ENCODE results near the gene LRRD1.
"Not testable (repeated sequence)": the region's sequence is repeated elsewhere in the genome, so short reads cannot be mapped to it uniquely, and the experiment has no call there.

The LRRD1 gene

DNA sequence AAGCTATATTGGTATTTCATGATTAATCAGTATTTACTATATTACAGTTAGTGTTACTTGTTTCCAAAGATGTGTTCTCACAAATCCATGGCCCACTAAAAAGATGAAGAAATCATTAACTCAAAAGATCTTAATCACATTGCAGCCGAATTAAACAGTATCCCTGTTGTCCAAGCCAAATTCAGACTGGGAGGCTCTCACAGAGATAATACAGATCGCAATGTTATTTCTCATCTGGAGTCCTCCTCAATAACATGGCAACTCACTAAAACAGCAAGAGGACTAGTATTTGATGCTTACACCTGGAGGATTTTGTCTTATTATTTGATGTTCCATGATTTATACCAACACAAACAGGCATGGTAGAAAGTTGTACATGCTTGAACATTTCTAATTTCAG lies 68.1 kb downstream of the LRRD1 start:
- CTCF ChIA-PET = interaction anchor here (0.8 kb wide), 1 partner anchor 25 kb away, joined by 3 read pairs; no protein-coding TSS in a partner anchor
- no CpG with 5 or more reads among the region's 2 CpGs for WGBS (ENCODE audit: insufficient coverage)

DNA sequence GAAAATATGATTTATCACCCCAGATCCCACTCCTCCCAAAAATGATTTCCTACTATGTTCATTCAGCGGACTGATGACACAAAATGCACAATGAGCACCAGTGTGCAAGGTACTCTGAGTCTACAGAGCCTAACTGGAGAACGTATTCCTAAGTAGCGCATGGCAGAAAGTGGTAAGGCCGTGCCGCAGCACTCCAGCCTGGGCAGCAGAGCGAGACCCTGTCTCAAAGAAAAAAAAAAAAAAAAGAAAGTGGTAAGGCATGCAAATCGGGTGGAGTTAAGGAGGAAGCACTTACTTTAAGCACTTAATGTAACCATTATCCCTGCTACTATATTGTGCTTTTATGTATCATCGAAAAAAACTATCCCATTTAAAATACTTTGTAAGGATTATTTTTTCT lies 70.1 kb downstream of the LRRD1 start:
- Histone ChIP-seq H3K9me3 (ENCODE audit: control extremely low read depth in 1 of 5, control insufficient read depth in 4 of 5, insufficient read depth in 2 of 5, low read depth in 1 of 5, low read length in 4 of 5) (no peaks in the 10 kb centered on the region), H3K27ac (ENCODE audit: insufficient read depth in 1 of 2, low read depth in 1 of 2, low read length in 2 of 2, poor library complexity in 1 of 2, severe bottlenecking in 2 of 2) (no peak overlapping the region), H3K4me3 (ENCODE audit: control insufficient read depth in 1 of 7, extremely low read depth in 1 of 7, insufficient read depth in 4 of 7, low read depth in 2 of 7, low read length in 6 of 7) (no peak overlapping the region), H3K36me3 (ENCODE audit: control insufficient read depth in 4 of 4, insufficient read depth in 4 of 4, low read length in 3 of 4) (peaks cover 17 to 59% (median 36%) of the 10 kb centered on the region in 4 experiments), H3K27me3 (replicated peaks in 2 of 5; ENCODE audit: control insufficient read depth in 4 of 5, insufficient read depth in 5 of 5, low read length in 4 of 5) (no peaks in the 10 kb centered on the region), H3K4me1 (ENCODE audit: control extremely low read depth in 1 of 4, control insufficient read depth in 4 of 4, insufficient read depth in 4 of 4, low read length in 3 of 4) (no peaks in the 10 kb centered on the region)
- ChIA-PET CTCF (no interaction called here), POLR2A (no interaction called here)
- DNase-seq = no peak
- 100% methylated on average over 1 of the region's 8 CpGs for WGBS (ENCODE audit: insufficient coverage)

More for the DNA sequence above, 68.1 kb downstream of the LRRD1 start:
- no peak overlapping the region for H3K4me3 ChIP-seq (ENCODE audit: control insufficient read depth in 1 of 7, extremely low read depth in 1 of 7, insufficient read depth in 4 of 7, low read depth in 2 of 7, low read length in 6 of 7)
- H3K9me3 ChIP-seq (ENCODE audit: control extremely low read depth in 1 of 5, control insufficient read depth in 4 of 5, insufficient read depth in 2 of 5, low read depth in 1 of 5, low read length in 4 of 5) = no peaks in the 10 kb centered on the region
- H3K4me1 ChIP-seq (ENCODE audit: control extremely low read depth in 1 of 4, control insufficient read depth in 4 of 4, insufficient read depth in 4 of 4, low read length in 3 of 4) = no peaks in the 10 kb centered on the region
- DNase-seq = no peak
- no peaks in the 10 kb centered on the region for H3K27me3 ChIP-seq (replicated peaks in 2 of 5; ENCODE audit: control insufficient read depth in 4 of 5, insufficient read depth in 5 of 5, low read length in 4 of 5)
- H3K36me3 ChIP-seq (ENCODE audit: control insufficient read depth in 4 of 4, insufficient read depth in 4 of 4, low read length in 3 of 4) = peaks cover 21 to 63% (median 39%) of the 10 kb centered on the region in 4 experiments
- H3K27ac ChIP-seq (ENCODE audit: insufficient read depth in 1 of 2, low read depth in 1 of 2, low read length in 2 of 2, poor library complexity in 1 of 2, severe bottlenecking in 2 of 2) = no peak overlapping the region
- POLR2A ChIA-PET = no interaction called here

DNA sequence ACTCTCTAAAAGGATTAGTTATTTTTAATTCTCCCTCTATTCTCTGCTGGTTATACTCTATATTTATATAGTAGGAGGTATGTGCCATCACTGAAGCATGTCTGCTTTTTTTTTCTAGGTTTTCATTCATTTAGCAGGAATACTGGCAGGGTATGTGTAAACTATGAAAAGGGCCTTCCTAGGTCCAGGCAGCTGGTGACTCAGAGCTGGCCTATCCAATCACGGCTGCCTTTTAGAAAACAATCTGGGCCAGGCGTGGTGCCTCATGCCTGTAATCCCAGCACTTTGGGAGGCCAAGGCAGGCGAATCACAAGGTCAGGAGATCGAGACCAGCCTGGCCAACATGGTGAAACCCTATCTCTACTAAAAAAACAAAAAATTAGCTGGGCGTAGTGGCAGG lies 76.1 kb downstream of the LRRD1 start:
- H3K9me3 ChIP-seq (ENCODE audit: control extremely low read depth in 1 of 5, control insufficient read depth in 4 of 5, insufficient read depth in 2 of 5, low read depth in 1 of 5, low read length in 4 of 5); CTCF ChIA-PET; POLR2A ChIA-PET; H3K4me1 ChIP-seq (ENCODE audit: control extremely low read depth in 1 of 4, control insufficient read depth in 4 of 4, insufficient read depth in 4 of 4, low read length in 3 of 4); DNase-seq; H3K27ac ChIP-seq (ENCODE audit: insufficient read depth in 1 of 2, low read depth in 1 of 2, low read length in 2 of 2, poor library complexity in 1 of 2, severe bottlenecking in 2 of 2); H3K4me3 ChIP-seq (ENCODE audit: control insufficient read depth in 1 of 7, extremely low read depth in 1 of 7, insufficient read depth in 4 of 7, low read depth in 2 of 7, low read length in 6 of 7); H3K27me3 ChIP-seq (replicated peaks in 2 of 5; ENCODE audit: control insufficient read depth in 4 of 5, insufficient read depth in 5 of 5, low read length in 4 of 5): not testable (repeated sequence)
- WGBS (ENCODE audit: insufficient coverage) = 100% methylated on average over 4 of the region's 5 CpGs
- peaks cover 23 to 61% (median 41%) of the 10 kb centered on the region in 4 experiments for H3K36me3 ChIP-seq (ENCODE audit: control insufficient read depth in 4 of 4, insufficient read depth in 4 of 4, low read length in 3 of 4)

DNA sequence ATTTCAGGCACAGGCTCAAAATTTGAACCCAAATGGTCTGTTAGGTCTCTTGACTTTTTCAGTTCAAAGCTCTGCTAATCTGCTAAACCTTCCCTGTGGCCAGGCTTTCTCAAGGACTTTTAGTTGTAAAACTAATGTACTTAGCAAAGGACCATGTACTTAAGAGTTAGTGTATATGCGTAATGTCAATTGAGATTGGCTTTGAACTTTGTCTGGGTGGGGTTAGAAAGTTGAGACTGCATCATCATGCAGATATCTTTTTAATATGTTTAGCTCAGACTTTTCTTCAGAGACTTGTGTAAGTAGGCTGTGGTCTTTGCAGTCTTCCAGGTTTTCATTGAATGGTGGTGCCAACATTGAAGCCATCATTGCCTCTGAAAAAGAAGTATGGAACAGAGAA lies 78.4 kb downstream of the LRRD1 start:
- Histone ChIP-seq H3K27ac (ENCODE audit: insufficient read depth in 1 of 2, low read depth in 1 of 2, low read length in 2 of 2, poor library complexity in 1 of 2, severe bottlenecking in 2 of 2) (no peak overlapping the region), H3K36me3 (ENCODE audit: control insufficient read depth in 4 of 4, insufficient read depth in 4 of 4, low read length in 3 of 4) (peaks cover 20 to 71% (median 41%) of the 10 kb centered on the region in 4 experiments), H3K4me1 (ENCODE audit: control extremely low read depth in 1 of 4, control insufficient read depth in 4 of 4, insufficient read depth in 4 of 4, low read length in 3 of 4) (no peaks in the 10 kb centered on the region), H3K9me3 (ENCODE audit: control extremely low read depth in 1 of 5, control insufficient read depth in 4 of 5, insufficient read depth in 2 of 5, low read depth in 1 of 5, low read length in 4 of 5) (no peaks in the 10 kb centered on the region), H3K27me3 (replicated peaks in 2 of 5; ENCODE audit: control insufficient read depth in 4 of 5, insufficient read depth in 5 of 5, low read length in 4 of 5) (no peaks in the 10 kb centered on the region), H3K4me3 (ENCODE audit: control insufficient read depth in 1 of 7, extremely low read depth in 1 of 7, insufficient read depth in 4 of 7, low read depth in 2 of 7, low read length in 6 of 7) (no peak overlapping the region)
- CTCF ChIA-PET = no interaction called here
- DNase-seq = no peak
- WGBS (ENCODE audit: insufficient coverage) = 100% methylated on average over 1 of the region's 1 CpG
- POLR2A ChIA-PET = no interaction called here

DNA sequence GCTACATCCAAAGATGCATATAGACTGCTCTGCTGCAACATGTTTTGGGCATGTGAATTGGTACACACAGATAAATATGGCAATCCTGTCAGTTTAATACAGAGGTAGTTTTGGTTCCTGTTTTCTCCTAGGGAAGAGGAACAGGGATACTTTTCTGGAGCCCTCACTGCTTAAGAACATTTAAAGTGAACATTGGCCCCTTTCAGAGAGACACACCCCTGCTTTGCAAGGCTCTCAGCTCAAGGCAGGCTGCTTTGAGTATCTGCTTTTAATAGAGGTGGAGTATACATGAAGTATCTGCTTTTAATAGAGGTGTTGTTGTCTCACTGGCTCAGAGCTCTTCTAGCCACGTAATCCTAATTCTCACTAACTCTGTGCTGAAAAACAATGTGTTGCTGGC lies 83.6 kb downstream of the LRRD1 start:
- CTCF ChIA-PET = interaction anchor here (1.5 kb wide), 1 partner anchor 39 kb away, joined by 3 read pairs; the partner anchor contains the start of gene CYP51A1
- H3K27me3 ChIP-seq (replicated peaks in 2 of 5; ENCODE audit: control insufficient read depth in 4 of 5, insufficient read depth in 5 of 5, low read length in 4 of 5) = no peaks in the 10 kb centered on the region
- no peak overlapping the region for H3K27ac ChIP-seq (ENCODE audit: insufficient read depth in 1 of 2, low read depth in 1 of 2, low read length in 2 of 2, poor library complexity in 1 of 2, severe bottlenecking in 2 of 2)
- no peaks in the 10 kb centered on the region for H3K4me1 ChIP-seq (ENCODE audit: control extremely low read depth in 1 of 4, control insufficient read depth in 4 of 4, insufficient read depth in 4 of 4, low read length in 3 of 4)
- POLR2A ChIA-PET = no interaction called here
- 100% methylated on average over 1 of the region's 1 CpG for WGBS (ENCODE audit: insufficient coverage)
- H3K9me3 ChIP-seq (ENCODE audit: control extremely low read depth in 1 of 5, control insufficient read depth in 4 of 5, insufficient read depth in 2 of 5, low read depth in 1 of 5, low read length in 4 of 5) = no peaks in the 10 kb centered on the region
- H3K36me3 ChIP-seq (ENCODE audit: control insufficient read depth in 4 of 4, insufficient read depth in 4 of 4, low read length in 3 of 4) = peaks cover 27 to 80% (median 37%) of the 10 kb centered on the region in 4 experiments
- H3K4me3 ChIP-seq (ENCODE audit: control insufficient read depth in 1 of 7, extremely low read depth in 1 of 7, insufficient read depth in 4 of 7, low read depth in 2 of 7, low read length in 6 of 7) = no peak overlapping the region
- DNase-seq = no peak
